Measurements from ENCODE around the gene HHAT.

GRCh38 chr1:210397681-210398080 is 69.0 kb downstream of the HHAT start:
- TF ChIP-seq CTCF (conservative IDR thresholded peaks at IDR 0.05; ENCODE audit: low read depth, low read length) (no peak), EZH2 (IDR thresholded peaks at IDR 0.05; ENCODE audit: borderline replicate concordance, low read depth, low read length, poor library complexity, severe bottlenecking) (no peak)
